ENCODE data around the gene ARHGAP22. TPM values are rescaled to one million over a fixed set of nuclear protein-coding genes. Genes with fewer than 3 reads are reported as not detected.

The ARHGAP22 gene
- total RNA-seq, 1 donor: 45.6 TPM

DNA sequence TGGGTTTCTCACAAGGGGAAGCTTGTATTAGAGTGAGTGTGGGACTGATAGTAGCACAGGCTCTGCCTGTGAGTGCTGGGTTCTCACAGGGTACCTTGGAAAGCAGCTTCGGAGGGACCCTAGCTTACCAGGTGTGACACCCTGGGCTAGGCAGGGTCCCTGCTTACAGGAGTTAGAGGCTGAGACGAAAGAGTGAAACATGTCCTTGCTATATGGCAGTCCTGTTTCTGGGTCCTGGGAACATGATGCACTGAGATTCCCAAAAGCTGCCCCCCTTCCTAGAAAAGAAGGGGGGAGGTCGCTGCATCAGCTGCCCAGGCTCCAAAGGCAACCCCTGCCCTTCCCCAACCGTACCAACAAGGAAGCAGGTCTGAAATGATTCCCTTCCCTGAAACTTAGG, 6.3 kb upstream of the ARHGAP22 start:
- no peaks in the 10 kb centered on the region for H3K36me3 ChIP-seq (ENCODE audit: insufficient read depth, low read length)
- TF ChIP-seq, protein P1, sequence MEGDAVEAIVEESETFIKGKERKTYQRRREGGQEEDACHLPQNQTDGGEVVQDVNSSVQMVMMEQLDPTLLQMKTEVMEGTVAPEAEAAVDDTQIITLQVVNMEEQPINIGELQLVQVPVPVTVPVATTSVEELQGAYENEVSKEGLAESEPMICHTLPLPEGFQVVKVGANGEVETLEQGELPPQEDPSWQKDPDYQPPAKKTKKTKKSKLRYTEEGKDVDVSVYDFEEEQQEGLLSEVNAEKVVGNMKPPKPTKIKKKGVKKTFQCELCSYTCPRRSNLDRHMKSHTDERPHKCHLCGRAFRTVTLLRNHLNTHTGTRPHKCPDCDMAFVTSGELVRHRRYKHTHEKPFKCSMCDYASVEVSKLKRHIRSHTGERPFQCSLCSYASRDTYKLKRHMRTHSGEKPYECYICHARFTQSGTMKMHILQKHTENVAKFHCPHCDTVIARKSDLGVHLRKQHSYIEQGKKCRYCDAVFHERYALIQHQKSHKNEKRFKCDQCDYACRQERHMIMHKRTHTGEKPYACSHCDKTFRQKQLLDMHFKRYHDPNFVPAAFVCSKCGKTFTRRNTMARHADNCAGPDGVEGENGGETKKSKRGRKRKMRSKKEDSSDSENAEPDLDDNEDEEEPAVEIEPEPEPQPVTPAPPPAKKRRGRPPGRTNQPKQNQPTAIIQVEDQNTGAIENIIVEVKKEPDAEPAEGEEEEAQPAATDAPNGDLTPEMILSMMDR (IDR thresholded peaks at IDR 0.05; ENCODE audit: extremely low read depth, low read depth, low read length): no peak
- H3K9me3 ChIP-seq (ENCODE audit: low read depth, low read length): no peaks in the 10 kb centered on the region
- H3K27ac ChIP-seq (ENCODE audit: low read depth, low read length): no peak overlapping the region
- no peak overlapping the region for H3K4me3 ChIP-seq (ENCODE audit: insufficient read depth, low read length)
- no peaks in the 10 kb centered on the region for H3K27me3 ChIP-seq (ENCODE audit: insufficient read depth, low read length)
- no peaks in the 10 kb centered on the region for H4K20me1 ChIP-seq (ENCODE audit: insufficient read depth, low read length)
- H3K79me2 ChIP-seq (ENCODE audit: insufficient read depth, low read length): peaks cover 34% of the 10 kb centered on the region
- no peak overlapping the region for H2AFZ ChIP-seq (ENCODE audit: low read length)
- peaks cover 60% of the 10 kb centered on the region for H3K4me1 ChIP-seq (ENCODE audit: insufficient read depth, low read length)
- no peak overlapping the region for H3K4me2 ChIP-seq (ENCODE audit: insufficient read depth, low read length)
- no peak for DNase-seq (ENCODE audit: insufficient read length, low spot score, missing footprints)

DNA sequence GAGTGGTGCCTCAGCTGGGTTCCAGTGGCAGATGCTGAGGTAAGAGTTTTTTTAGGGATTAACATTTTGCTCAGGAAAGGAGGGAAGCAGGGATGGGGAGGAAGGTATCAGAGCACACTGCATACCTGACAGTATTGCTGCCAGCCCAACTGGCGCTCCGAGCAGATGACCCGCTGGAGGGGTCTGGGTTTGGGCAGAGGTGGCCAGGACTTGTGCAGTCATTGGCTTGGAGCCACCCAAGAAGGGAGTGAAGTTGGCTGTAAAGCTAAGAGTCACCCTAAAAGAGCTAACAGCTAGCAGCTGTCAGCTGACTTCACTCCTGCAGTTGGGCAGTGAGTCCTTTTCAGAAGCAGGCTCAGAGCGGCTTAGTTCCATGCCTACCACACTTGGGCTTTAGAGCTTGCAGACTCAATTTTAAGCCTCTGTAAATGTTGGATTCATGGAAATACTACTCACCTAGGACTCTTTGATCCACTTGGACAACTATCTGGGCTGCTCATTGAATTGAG, 5.8 kb upstream of the ARHGAP22 start:
- Histone ChIP-seq H3K36me3 (ENCODE audit: insufficient read depth, low read length) (no peaks in the 10 kb centered on the region), H3K79me2 (ENCODE audit: insufficient read depth, low read length) (peaks cover 34% of the 10 kb centered on the region), H3K4me1 (ENCODE audit: insufficient read depth, low read length) (peaks cover 65% of the 10 kb centered on the region), H3K27me3 (ENCODE audit: insufficient read depth, low read length) (no peaks in the 10 kb centered on the region), H3K4me2 (ENCODE audit: insufficient read depth, low read length) (no peak overlapping the region), H3K4me3 (ENCODE audit: insufficient read depth, low read length) (no peak overlapping the region), H3K27ac (ENCODE audit: low read depth, low read length) (no peak overlapping the region), H2AFZ (ENCODE audit: low read length) (no peak overlapping the region), H4K20me1 (ENCODE audit: insufficient read depth, low read length) (no peaks in the 10 kb centered on the region), H3K9me3 (ENCODE audit: low read depth, low read length) (no peaks in the 10 kb centered on the region)
- TF ChIP-seq, protein P1 (IDR thresholded peaks at IDR 0.05; ENCODE audit: extremely low read depth, low read depth, low read length): no peak
- peak; percentile 51 for DNase-seq (ENCODE audit: insufficient read length, low spot score, missing footprints)

DNA sequence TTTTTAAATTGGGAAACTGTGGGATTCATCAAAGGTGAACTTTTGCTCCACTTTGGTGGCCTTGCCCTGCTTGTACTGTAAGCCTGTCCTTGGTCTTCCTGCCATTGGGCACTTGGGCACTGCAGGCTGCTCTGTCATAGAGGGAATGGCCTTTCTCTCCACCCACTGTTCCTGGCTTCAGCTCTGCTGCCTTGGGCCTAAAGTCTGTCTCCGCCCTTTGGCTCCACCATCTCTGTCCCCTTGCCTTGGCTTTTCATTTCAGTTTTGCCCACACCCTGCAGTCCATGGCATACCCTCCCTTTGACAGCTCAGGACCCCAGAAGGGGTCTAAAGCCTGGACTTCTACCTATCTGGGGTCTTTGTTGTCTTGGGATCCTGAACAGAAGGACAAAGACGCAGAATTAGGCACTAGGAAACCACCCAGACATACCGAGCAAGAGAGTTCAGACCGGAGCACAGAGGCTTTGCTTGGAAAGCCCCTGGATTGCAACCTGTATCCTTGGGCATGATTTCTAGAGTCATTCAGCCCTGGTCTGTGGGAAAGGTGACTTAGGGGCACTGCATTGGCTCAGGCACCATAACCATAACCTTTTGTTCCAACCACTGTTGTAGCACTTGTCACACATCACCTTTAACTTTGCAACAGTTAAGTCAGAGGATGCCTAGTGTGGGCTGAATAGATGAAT, 5.2 kb upstream of the ARHGAP22 start:
- H2AFZ ChIP-seq (ENCODE audit: low read length): no peak overlapping the region
- no peak overlapping the region for H3K4me3 ChIP-seq (ENCODE audit: insufficient read depth, low read length)
- no peak overlapping the region for H3K27ac ChIP-seq (ENCODE audit: low read depth, low read length)
- H3K36me3 ChIP-seq (ENCODE audit: insufficient read depth, low read length): no peaks in the 10 kb centered on the region
- H3K4me1 ChIP-seq (ENCODE audit: insufficient read depth, low read length): peaks cover 67% of the 10 kb centered on the region
- DNase-seq (ENCODE audit: insufficient read length, low spot score, missing footprints): peak; percentile 75
- H3K4me2 ChIP-seq (ENCODE audit: insufficient read depth, low read length): no peak overlapping the region
- H4K20me1 ChIP-seq (ENCODE audit: insufficient read depth, low read length): no peaks in the 10 kb centered on the region
- no peaks in the 10 kb centered on the region for H3K9me3 ChIP-seq (ENCODE audit: low read depth, low read length)
- no peaks in the 10 kb centered on the region for H3K27me3 ChIP-seq (ENCODE audit: insufficient read depth, low read length)
- peaks cover 38% of the 10 kb centered on the region for H3K79me2 ChIP-seq (ENCODE audit: insufficient read depth, low read length)
- TF ChIP-seq, protein P1 (IDR thresholded peaks at IDR 0.05; ENCODE audit: extremely low read depth, low read depth, low read length): no peak

DNA sequence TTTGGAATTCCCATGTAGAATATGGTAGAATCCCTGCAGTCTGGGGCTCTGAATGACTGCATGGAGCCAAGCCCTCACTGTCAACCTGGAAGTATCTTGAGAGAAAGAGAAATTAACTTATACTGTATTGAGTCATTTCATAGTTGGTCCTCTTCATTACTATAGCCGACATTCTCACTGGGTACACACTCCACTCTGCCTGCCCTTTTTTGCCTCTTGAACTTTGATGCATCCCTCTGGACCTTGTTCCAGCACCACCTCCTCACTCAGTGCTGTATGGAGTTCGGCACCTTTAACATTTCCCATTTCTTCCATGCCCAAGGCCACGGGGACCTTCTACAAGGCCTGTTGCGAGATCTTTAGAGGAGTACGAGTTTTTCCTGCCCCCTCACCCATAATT, 4.6 kb upstream of the ARHGAP22 start:
- peaks cover 42% of the 10 kb centered on the region for H3K79me2 ChIP-seq (ENCODE audit: insufficient read depth, low read length)
- TF ChIP-seq, protein P1 (IDR thresholded peaks at IDR 0.05; ENCODE audit: extremely low read depth, low read depth, low read length): no peak
- H3K27me3 ChIP-seq (ENCODE audit: insufficient read depth, low read length): no peaks in the 10 kb centered on the region
- no peak overlapping the region for H3K4me3 ChIP-seq (ENCODE audit: insufficient read depth, low read length)
- no peak overlapping the region for H2AFZ ChIP-seq (ENCODE audit: low read length)
- no peak overlapping the region for H3K4me2 ChIP-seq (ENCODE audit: insufficient read depth, low read length)
- H3K36me3 ChIP-seq (ENCODE audit: insufficient read depth, low read length): no peaks in the 10 kb centered on the region
- DNase-seq (ENCODE audit: insufficient read length, low spot score, missing footprints): peak; percentile 62
- peaks cover 61% of the 10 kb centered on the region for H3K4me1 ChIP-seq (ENCODE audit: insufficient read depth, low read length)
- H3K9me3 ChIP-seq (ENCODE audit: low read depth, low read length): no peaks in the 10 kb centered on the region
- H3K27ac ChIP-seq (ENCODE audit: low read depth, low read length): peak overlapping the region; percentile 44
- H4K20me1 ChIP-seq (ENCODE audit: insufficient read depth, low read length): no peaks in the 10 kb centered on the region
